Measurements from ENCODE around the gene ORC3.

ORC3 gene

GRCh38 chr6:87589693-87590416 lies at the start of gene ORC3, which contains the start of gene RARS2:
ORC3 (plus strand) TSS chr6:87590135; CDS start chr6:87590169, 34 bp downstream.
RARS2 (minus strand) TSS chr6:87589987; CDS start chr6:87589957, 30 bp downstream.
- peak; percentile 89 to 95 for DNase-seq (ENCODE audit: extremely low read depth in 1 of 2, low read depth in 1 of 2)

DNA sequence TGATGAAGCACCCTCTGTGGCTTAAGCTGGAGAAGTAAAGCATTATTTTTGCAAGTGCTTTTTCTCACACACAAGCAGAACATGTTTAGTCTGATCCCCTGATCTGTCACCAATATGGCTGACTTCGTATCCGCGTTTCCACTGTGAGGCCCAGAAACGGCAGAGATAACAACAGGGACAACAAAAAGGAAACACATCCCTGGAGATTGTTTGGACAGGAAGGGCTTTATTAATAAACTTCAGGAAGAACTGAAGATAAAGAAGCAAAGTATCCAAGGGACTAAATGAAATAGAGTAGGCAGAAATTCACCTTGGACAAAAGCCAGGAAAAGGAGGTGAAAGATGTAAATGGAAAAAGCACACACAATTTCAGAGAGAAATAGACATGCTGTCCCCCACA lies 49.4 kb upstream of the ORC3 start:
- DNase-seq (ENCODE audit: extremely low read depth in 1 of 2, low read depth in 1 of 2): no peak

- no peak for DNase-seq (ENCODE audit: extremely low read depth in 1 of 2, low read depth in 1 of 2)
These were observed 48.9 kb upstream of the ORC3 start for GRCh38 chr6:87541041-87541440.

GRCh38 chr6:87541744-87542143 lies 48.2 kb upstream of the ORC3 start:
- DNase-seq (ENCODE audit: extremely low read depth in 1 of 2, low read depth in 1 of 2): no peak

DNA sequence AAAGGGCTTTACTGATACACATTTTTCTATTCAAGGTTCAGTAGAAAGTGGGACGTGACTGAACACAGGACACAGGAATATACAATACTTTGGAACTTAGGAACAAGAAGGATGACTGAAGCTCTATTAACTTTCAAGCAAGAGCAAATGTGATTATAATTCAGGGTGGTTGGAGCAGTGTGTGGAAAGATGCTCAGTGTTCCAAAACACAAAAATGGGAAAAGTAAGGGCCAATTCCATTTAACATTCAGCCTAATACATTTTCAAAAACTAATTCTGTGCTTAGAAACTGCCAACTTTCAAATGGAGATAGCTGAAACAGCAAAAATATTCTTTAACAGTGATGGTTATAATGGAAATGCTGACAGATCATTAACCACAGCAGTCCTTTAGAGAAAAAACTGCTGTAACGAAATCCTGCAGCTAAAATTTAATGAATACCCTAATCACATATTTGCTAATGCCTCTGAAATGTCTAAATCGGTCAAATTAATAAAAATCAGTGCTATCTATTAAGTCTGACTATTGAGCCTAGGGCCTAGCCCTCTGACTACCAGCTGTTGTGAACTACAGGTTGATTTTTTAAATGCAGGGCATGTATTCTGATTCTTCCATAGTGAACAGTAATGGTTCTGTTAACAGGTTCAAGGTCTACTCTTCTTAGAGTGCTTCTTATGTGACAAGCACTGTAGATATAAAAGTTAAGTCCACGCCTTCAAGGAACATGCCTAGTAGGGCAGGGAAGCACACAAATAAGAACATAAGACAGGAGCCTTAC lies 46.0 kb upstream of the ORC3 start:
- DNase-seq (ENCODE audit: extremely low read depth in 1 of 2, low read depth in 1 of 2): no peak

- no peak for DNase-seq (ENCODE audit: extremely low read depth in 1 of 2, low read depth in 1 of 2)
These were observed 45.5 kb upstream of the ORC3 start for GRCh38 chr6:87544474-87544735.

GRCh38 chr6:87551799-87552198 lies 38.1 kb upstream of the ORC3 start:
- DNase-seq (ENCODE audit: extremely low read depth in 1 of 2, low read depth in 1 of 2): no peak

- no peak for DNase-seq (ENCODE audit: extremely low read depth in 1 of 2, low read depth in 1 of 2)
These were observed 36.7 kb upstream of the ORC3 start for GRCh38 chr6:87553159-87553765.

DNA sequence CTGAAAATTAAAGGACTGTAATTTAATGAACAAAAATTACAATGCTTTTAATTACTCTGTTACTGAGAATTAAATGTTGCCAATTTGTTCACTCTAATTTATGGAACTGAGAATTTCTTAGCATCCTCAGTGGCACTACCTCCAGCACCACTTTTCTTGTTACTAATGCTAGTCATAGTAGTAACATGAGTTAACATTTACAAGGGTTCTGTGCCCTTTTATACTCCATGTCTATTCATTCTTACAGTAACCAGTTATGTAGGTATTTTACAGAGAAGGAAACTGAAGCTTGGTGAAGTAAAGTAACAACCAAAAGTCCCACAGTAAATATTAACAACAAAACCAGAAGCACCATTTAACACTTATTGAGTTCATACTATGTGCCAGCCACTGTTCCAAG lies 34.4 kb upstream of the ORC3 start:
- DNase-seq (ENCODE audit: extremely low read depth in 1 of 2, low read depth in 1 of 2): no peak

- no peak for DNase-seq (ENCODE audit: extremely low read depth in 1 of 2, low read depth in 1 of 2)
These were observed 31.5 kb upstream of the ORC3 start for GRCh38 chr6:87558446-87558845.

DNA sequence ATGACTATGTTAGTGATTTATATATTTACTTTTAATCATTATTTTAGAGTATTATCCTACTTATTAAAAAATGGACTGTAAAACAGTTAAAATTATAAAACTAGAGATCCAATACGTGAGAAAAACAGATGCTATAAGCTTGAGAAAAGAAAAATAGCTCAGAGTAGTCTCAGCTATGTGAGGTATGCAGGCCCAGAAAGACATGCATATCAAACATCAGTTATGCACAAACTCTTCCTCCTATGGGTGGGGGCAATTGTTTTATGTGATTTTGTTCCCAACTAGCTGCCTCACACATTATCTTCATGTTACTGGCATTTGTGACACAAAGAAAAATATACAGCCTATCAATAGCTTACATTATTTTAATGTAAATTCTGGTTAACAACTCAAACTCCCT lies 28.9 kb upstream of the ORC3 start:
- DNase-seq (ENCODE audit: extremely low read depth in 1 of 2, low read depth in 1 of 2): no peak

DNA sequence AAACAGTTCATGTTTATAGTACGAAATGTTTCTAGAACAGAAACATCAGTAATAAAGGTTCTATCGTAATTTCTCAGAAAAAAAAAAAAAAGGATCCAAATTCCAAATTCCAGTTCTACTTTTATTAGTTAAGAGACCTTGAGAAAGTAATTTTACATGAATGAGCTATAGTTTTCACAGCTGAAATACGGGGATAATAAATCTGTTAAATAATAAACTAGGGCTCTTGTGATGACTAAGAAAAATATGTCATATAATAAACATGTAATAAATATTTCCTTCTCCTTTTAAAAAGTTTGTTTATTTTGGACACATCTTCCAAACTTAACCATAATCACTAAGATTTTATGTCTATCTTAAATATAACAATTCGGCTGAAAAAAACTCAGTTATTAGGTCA lies 17.9 kb upstream of the ORC3 start:
- DNase-seq (ENCODE audit: extremely low read depth in 1 of 2, low read depth in 1 of 2): no peak

DNA sequence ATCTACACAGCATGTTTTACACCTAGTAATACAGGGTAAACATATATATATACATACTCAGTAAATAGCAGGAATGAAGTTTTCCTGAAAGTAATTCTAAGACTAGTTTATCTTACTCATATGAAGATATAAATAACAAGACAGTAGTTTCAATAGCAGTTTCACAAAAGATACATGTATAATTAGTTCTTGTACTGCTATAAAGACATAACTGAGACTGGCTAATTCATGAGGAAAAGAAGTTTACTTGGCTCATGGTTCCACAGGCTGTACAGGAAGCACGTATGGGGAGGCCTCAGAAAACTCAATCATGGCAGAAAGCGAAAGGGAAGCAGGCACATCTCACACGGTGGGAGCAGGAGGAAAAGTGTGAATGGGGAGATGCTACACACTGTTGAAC lies 17.1 kb upstream of the ORC3 start:
- DNase-seq (ENCODE audit: extremely low read depth in 1 of 2, low read depth in 1 of 2): no peak

- no peak for DNase-seq (ENCODE audit: extremely low read depth in 1 of 2, low read depth in 1 of 2)
These were observed 16.5 kb upstream of the ORC3 start for GRCh38 chr6:87573307-87574024.

- no peak for DNase-seq (ENCODE audit: extremely low read depth in 1 of 2, low read depth in 1 of 2)
These were observed 15.6 kb upstream of the ORC3 start for GRCh38 chr6:87574237-87574804.

- DNase-seq (ENCODE audit: extremely low read depth in 1 of 2, low read depth in 1 of 2): no peak
These were observed 14.5 kb upstream of the ORC3 start for GRCh38 chr6:87575423-87575822.

DNA sequence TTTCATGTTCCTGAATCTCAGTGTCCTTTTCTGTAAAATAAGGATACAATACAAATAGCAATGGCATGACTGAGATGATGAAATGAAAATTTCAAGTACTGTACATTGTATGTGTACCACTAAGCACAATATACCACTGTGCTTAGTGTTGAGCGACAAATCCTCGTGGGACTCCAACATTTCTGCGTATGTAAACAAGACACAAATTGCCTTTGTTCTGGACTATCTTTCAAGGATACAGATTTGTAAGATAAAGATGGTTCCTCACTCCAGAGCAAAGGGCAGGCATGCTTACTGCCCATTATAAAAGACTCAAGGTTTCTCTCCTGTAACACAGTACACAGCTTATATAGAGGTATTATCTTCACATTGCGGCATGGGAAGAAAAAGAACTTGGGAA lies 6.1 kb upstream of the ORC3 start:
- DNase-seq (ENCODE audit: extremely low read depth in 1 of 2, low read depth in 1 of 2): no peak

DNA sequence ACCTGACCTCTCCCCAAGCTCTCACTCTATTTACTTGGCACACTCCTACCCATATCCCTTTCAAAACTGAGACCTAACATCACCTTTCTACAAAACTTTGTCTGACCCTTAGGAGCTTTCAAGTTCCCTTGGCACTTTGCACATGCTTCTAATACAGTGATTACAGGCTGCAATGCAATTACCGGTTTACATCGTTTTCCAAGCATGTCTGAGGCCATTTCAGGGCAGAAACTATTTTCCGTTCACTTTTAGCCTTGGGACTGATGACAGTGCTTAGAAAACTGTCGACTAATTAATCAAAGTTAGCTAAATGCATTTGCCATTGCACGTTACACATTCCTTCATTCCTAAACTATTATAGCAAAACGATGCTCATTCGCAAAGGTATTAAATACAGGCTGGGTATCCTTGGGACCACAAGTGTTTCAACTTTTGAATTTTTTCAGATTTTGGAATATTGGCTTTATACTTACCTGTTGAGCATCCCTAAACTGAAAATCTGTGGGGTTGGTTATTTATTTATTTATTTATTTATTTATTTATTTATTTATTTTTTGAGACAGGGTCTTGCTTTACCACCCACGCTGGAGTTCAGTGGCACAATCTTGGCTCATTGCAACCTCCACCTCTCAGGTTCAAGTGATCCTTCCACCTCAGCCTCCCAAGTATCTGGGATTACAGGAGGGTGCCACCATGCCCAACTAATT lies 3.4 kb upstream of the ORC3 start:
- no peak for DNase-seq (ENCODE audit: extremely low read depth in 1 of 2, low read depth in 1 of 2)

DNA sequence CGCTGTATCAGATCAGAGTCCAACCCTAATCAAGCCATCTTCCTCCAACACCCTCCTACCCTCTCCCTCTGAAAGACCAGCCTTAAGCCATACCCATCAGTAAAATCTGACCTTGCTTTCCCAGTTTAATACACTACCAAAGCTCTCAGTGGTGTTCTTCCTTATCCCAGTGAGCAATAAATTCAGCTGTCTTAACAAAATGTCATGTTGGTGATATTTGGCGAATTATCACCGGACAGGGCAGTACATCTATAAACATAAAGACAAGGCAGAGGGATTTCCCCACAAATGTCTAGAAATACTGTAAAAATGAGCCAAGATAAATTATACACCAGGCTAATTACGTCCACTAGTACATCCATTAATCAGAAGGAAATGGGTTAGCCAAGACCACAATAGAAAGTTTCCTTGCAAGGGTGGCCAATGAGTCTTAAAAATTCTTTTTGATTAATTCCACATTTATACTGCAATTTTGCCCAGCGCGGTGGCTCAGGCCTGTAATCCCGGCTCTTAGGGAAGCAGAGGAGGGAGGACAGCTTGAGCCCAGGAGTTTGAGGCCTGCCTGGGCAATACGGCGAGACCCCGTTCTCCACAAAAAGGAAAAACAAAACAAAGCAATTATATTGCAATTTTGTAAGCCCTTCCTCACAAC lies 1.1 kb upstream of the ORC3 start:
- no peak for DNase-seq (ENCODE audit: extremely low read depth in 1 of 2, low read depth in 1 of 2)

GRCh38 chr6:87590417-87590880 lies 514 bp downstream of the ORC3 start:
- DNase-seq (ENCODE audit: extremely low read depth in 1 of 2, low read depth in 1 of 2): no peak

All from stimulated activated CD8-positive, alpha-beta memory T cell treated with anti-CD3 and anti-CD28 coated beads, Interleukin-7, amount 100 ng/mL, for 48 hours (primary cell).